Stimulated activated CD8-positive, alpha-beta memory T cell treated with anti-CD3 and anti-CD28 coated beads, Interleukin-2, amount 100 ng/mL, for 1 hour (primary cell): ENCODE measurements around the gene RFPL1.
"Not testable (repeated sequence)": the region's sequence is repeated elsewhere in the genome, so short reads cannot be mapped to it uniquely, and the experiment has no call there.

Experiments used
- DNase-seq, 2 donors: peaks; one replicate each; pipeline ENCODE4 v3.0.0-alpha.2; 2020; ENCODE audit warnings: low read depth in 2 of 2

RFPL1 gene

GRCh38 chr22:29438283-29438682 is at the start of gene RFPL1:
TSS of gene RFPL1 (plus strand) at chr22:29438583.
- DNase-seq = not testable (repeated sequence)

GRCh38 chr22:29388759-29389090 is 49.7 kb upstream of the RFPL1 start:
- no peak for DNase-seq

GRCh38 chr22:29390270-29390669 is 48.1 kb upstream of the RFPL1 start:
- no peak for DNase-seq

GRCh38 chr22:29391546-29391945 is 46.8 kb upstream of the RFPL1 start:
- no peak for DNase-seq

GRCh38 chr22:29393019-29393608 is 45.3 kb upstream of the RFPL1 start:
- DNase-seq = no peak

GRCh38 chr22:29394931-29395581 is 43.3 kb upstream of the RFPL1 start:
- DNase-seq = peak; percentile 39 to 43

GRCh38 chr22:29396126-29396525 is 42.3 kb upstream of the RFPL1 start:
- DNase-seq = no peak

- no peak for DNase-seq
Measured at GRCh38 chr22:29397791-29398190, 40.6 kb upstream of the RFPL1 start.

GRCh38 chr22:29400576-29400975 is 37.8 kb upstream of the RFPL1 start:
- DNase-seq = no peak

- DNase-seq = not testable (repeated sequence)
Measured at GRCh38 chr22:29401538-29401937, 36.8 kb upstream of the RFPL1 start.

- no peak for DNase-seq
Measured at GRCh38 chr22:29408940-29409339, 29.4 kb upstream of the RFPL1 start.

GRCh38 chr22:29411569-29412211 is 26.7 kb upstream of the RFPL1 start:
- not testable (repeated sequence) for DNase-seq

- not testable (repeated sequence) for DNase-seq
Measured at GRCh38 chr22:29412772-29413171, 25.6 kb upstream of the RFPL1 start.

- peak; percentile 16 to 22 for DNase-seq
Measured at GRCh38 chr22:29414951-29415591, 23.3 kb upstream of the RFPL1 start.

GRCh38 chr22:29418704-29419103 is 19.7 kb upstream of the RFPL1 start:
- DNase-seq = not testable (repeated sequence)

- no peak for DNase-seq
Measured at GRCh38 chr22:29426476-29426875, 11.9 kb upstream of the RFPL1 start.

- DNase-seq = no peak
Measured at GRCh38 chr22:29427176-29427760, 11.1 kb upstream of the RFPL1 start.

- no peak for DNase-seq
Measured at GRCh38 chr22:29431986-29432385, 6.4 kb upstream of the RFPL1 start.

- DNase-seq = no peak
Measured at GRCh38 chr22:29433856-29434255, 4.5 kb upstream of the RFPL1 start.

GRCh38 chr22:29434288-29434687 is 4.1 kb upstream of the RFPL1 start:
- DNase-seq = no peak

- no peak for DNase-seq
Measured at GRCh38 chr22:29435236-29436136, 2.9 kb upstream of the RFPL1 start.
